GM20000 (cell line): ENCODE measurements around the gene RUNDC1.

Experiments used
- DNase-seq: peaks from one replicate; pipeline ENCODE4 v3.0.0; 2012; ENCODE audit warnings: low spot score
- CTCF ChIP-seq: IDR thresholded peaks from 2 replicates; pipeline ENCODE4 v1.5.1; 2012; ENCODE audit warnings: mild to moderate bottlenecking, control low read depth; ENCODE audit errors: extremely low read depth, missing control alignments

RUNDC1 gene

DNA sequence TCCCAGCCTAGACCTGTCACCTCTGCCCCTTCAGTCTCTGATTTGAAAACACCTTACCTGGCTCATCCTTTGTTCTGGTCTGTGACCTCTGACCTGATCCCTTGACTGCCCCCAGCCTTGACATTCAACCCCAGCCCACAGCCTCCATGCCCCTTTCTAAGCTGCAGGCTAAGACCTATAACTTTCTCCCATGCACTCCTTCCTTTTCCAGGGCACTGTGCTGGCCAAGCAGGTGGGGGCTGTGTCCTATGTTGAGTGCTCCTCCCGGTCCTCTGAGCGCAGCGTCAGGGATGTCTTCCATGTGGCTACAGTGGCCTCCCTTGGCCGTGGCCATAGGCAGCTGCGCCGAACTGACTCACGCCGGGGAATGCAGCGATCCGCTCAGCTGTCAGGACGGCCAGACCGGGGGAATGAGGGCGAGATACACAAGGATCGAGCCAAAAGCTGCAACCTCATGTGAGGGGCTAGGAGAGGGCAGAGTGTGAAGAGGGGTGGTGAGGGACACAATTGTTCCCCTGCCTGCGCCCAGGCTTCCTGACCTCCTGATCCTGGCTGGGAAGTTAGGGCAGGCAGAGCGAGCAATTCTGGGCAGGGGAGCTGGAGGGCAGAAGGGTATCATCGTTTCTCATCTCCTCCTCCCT lies 48.0 kb downstream of the RUNDC1 start:
- no peak for DNase-seq
- no peak for TF ChIP-seq CTCF

DNA sequence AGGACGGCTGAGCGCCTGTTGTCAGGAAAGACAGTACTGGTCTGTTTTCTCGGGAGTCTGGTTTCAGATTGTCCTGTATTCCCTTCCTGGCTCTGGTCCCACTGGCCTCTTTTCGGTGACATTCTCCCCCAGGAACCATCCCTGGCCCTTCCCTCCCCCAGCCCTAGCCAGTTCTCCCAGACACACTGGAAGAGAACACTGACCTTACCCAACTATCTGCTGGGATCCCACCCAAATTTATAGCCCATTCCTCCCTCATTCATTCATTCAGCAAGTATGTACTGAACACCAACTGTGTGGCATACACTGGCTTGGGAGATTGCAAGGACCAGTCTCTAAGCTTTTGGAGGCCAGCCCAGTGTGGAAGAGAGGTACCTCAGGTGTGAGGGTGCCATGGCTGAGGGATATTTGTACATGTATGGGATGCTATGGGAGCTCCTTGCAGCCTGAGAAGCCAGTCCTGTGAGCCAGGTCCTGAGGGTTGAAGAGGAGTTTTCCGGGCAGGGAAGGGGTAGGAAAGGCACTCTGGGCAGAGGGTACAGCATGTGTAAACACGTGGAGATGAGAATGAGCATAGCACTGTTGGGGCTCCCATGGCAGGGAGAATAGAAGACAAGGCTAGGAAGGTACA lies 49.9 kb downstream of the RUNDC1 start:
- no peak for TF ChIP-seq CTCF
- DNase-seq: no peak

- no peak for DNase-seq
- no peak for TF ChIP-seq CTCF
These were observed 51.3 kb downstream of the RUNDC1 start for GRCh38 chr17:43031666-43032065.

- no peak for TF ChIP-seq CTCF
- no peak for DNase-seq
These were observed 53.9 kb downstream of the RUNDC1 start for GRCh38 chr17:43033948-43034881.

GRCh38 chr17:43034894-43035293 lies 54.5 kb downstream of the RUNDC1 start:
- no peak for DNase-seq
- no peak for TF ChIP-seq CTCF

DNA sequence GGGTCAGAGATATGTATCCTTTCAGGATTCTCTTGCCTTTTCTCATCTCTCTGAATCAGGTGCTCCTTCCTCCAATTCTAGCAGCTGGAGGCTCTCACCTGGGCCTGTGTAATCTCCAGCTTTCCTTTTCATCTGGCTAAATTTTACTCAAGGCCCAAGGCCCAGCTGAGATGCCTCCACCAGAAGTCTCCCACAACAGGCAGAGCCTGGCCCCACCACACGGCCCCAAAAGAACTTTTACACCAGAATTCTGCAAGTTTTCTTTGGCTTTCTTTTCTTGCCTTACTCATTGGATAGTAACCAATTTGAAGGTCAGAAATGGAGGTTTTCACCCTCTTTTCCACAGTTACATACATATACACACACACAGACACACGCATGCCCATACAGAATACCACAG lies 59.3 kb downstream of the RUNDC1 start:
- TF ChIP-seq CTCF: no peak
- no peak for DNase-seq

DNA sequence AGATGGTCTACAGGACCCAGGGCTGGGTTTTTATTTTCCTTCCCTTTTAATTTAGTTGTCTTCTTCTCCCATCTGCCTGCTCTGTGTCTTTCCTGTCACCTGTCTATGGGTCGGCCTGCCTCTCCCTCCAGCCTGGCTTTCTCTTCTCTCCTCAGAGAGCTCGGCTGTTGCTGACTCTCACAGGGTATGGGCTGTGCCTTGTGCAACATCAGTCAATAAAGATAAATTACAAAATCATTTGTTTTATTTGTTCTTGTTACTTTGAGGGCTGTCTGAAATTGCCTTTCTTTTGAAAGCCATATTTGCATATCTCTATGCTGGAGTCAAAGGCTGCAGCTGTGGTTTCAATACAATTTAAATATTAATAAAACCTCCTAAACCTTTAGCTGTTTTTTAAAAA lies 60.3 kb downstream of the RUNDC1 start:
- TF ChIP-seq CTCF: no peak

More for the DNA sequence above, 60.3 kb downstream of the RUNDC1 start:
- DNase-seq: no peak
